Upper lobe of left lung (tissue), 6 donors: ENCODE measurements around the gene DDX10. TPM values are rescaled to one million over a fixed set of nuclear protein-coding genes. Genes with fewer than 3 reads are reported as not detected.
A peak's percentile ranks its signal among the peaks of the same experiment; 100 is the strongest.

Source experiments
- ATAC-seq, 2 donors: fragments of 200-7000 bp; cut with Tn5 transposase; one replicate each; pipeline ENCODE4 v1.9.1; 2022; ENCODE audit warnings: mild to moderate bottlenecking in 2 of 2, moderate library complexity in 2 of 2; ENCODE audit not compliant: low FRiP score in 2 of 2
- DNase-seq, 2 donors: peaks; one replicate each; pipeline ENCODE4 v3.0.0-alpha.2; 2019 to 2020
- H3K27ac ChIP-seq, 4 donors: fragments of 200-600 bp; sonication (generic); one replicate each; pipeline ENCODE4 v1.5.1; 2016 to 2019
- H3K27me3 ChIP-seq, 4 donors: fragments of 200-600 bp; sonication (generic); one replicate each; pipeline ENCODE4 v1.5.1; 2017 to 2019
- H3K36me3 ChIP-seq, 4 donors: fragments of 200-600 bp; sonication (generic); one replicate each; pipeline ENCODE4 v1.5.1; 2016 to 2019
- H3K4me1 ChIP-seq, 4 donors: fragments of 200-600 bp; sonication (generic); one replicate each; pipeline ENCODE4 v1.5.1; 2018 to 2019
- H3K4me3 ChIP-seq, 4 donors: fragments of 200-600 bp; sonication (generic); one replicate each; pipeline ENCODE4 v1.5.1; 2017 to 2019; ENCODE audit warnings: mild to moderate bottlenecking in 2 of 4, moderate library complexity in 1 of 4
- H3K9me3 ChIP-seq, 4 donors: fragments of 200-600 bp; sonication (generic); one replicate each; pipeline ENCODE4 v1.5.1; 2018 to 2019
- EP300 ChIP-seq, 4 donors: sonication (generic); formaldehyde crosslinking; IDR thresholded peaks; one replicate each; pipeline ENCODE4 v1.5.1; 2017; ENCODE audit warnings: antibody characterized with exemption in 4 of 4, control low read depth in 2 of 4
- POLR2A ChIP-seq, 4 donors: fragments of 450-650 bp; IDR thresholded peaks; one replicate each; pipeline ENCODE4 v1.5.1; 2016 to 2017; ENCODE audit warnings: antibody characterized with exemption in 4 of 4, mild to moderate bottlenecking in 2 of 4
- POLR2AphosphoS5 ChIP-seq, 2 donors: sonication (generic); formaldehyde crosslinking; IDR thresholded peaks; one replicate each; pipeline ENCODE4 v1.5.1; 2017; ENCODE audit warnings: antibody characterized with exemption in 2 of 2
- WGBS, 2 donors: methylation state at CpG; one replicate each; pipeline ENCODE4 v1.1.5; 2017 to 2018; 5-methylcytosine and 5-hydroxymethylcytosine counted together
- total RNA-seq, 6 donors: library from RNA; depleted of rRNA in 4 of 6; stranded (reverse); fragments of >200 nt in 4 of 6; gene quantifications; one replicate each; pipeline versions ENCODE4 v1.1.0 to v1.2.1, GENCODE V29; 2016 to 2021
- TF ChIP-seq, protein P1 (sequence below), 6 experiments: fragments of 450-650 bp in 4 of 6; fragments of 200-600 bp in 2 of 6; sonication (generic) in 2 of 6; IDR thresholded peaks; one replicate each; pipeline ENCODE4 v1.5.1; 2016 to 2019; ENCODE audit warnings: antibody characterized with exemption in 6 of 6
- donor health status: DM: no; HTN: no; CAD: no; lungs with moderate emphysema.
- donor health status: DM: no; HTN: yes; CAD: no; lungs with severe emphysema.

DDX10 gene
- total RNA-seq, 6 donors from 2014 or later = 9.0 to 25.2 (median 17.4) TPM

DNA sequence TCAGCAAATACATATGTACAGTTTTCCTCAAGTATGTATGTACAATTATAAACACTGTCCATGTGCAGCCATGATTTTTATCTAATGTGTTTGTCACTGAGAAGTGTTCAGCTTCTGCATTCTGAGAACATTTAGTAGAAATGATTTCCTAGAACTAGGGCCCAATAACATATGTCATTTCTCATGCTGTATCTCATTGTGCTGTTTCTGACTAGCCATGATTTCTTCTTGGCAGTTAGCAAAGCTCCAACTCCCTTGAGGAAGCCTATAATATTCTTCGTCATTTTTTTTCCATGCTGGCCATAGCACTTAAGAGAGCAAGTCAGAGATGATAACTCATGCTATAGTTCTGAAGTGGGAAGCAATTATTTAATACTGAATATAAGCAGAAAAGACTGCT, 187.8 kb downstream of the DDX10 start:
- DNase-seq (no peak), ATAC-seq (no peak)
- no peaks in the 10 kb centered on the region for H3K27me3 ChIP-seq
- H3K4me1 ChIP-seq = peaks cover 0 to 9% (median 7%) of the 10 kb centered on the region in 4 donors
- WGBS, 2 donors = 85 to 86% methylated on average over 1 of the region's 1 CpG
- no peaks in the 10 kb centered on the region for H3K36me3 ChIP-seq
- no peak for TF ChIP-seq POLR2A (IDR thresholded peaks at IDR 0.05)
- TF ChIP-seq, protein P1, sequence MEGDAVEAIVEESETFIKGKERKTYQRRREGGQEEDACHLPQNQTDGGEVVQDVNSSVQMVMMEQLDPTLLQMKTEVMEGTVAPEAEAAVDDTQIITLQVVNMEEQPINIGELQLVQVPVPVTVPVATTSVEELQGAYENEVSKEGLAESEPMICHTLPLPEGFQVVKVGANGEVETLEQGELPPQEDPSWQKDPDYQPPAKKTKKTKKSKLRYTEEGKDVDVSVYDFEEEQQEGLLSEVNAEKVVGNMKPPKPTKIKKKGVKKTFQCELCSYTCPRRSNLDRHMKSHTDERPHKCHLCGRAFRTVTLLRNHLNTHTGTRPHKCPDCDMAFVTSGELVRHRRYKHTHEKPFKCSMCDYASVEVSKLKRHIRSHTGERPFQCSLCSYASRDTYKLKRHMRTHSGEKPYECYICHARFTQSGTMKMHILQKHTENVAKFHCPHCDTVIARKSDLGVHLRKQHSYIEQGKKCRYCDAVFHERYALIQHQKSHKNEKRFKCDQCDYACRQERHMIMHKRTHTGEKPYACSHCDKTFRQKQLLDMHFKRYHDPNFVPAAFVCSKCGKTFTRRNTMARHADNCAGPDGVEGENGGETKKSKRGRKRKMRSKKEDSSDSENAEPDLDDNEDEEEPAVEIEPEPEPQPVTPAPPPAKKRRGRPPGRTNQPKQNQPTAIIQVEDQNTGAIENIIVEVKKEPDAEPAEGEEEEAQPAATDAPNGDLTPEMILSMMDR (IDR thresholded peaks at IDR 0.05) = no peak
- no peak for TF ChIP-seq POLR2AphosphoS5 (IDR thresholded peaks at IDR 0.05)
- no peak for TF ChIP-seq EP300 (IDR thresholded peaks at IDR 0.05)
- H3K9me3 ChIP-seq = no peaks in the 10 kb centered on the region
- H3K27ac ChIP-seq = no peak overlapping the region
- no peak overlapping the region for H3K4me3 ChIP-seq

DNA sequence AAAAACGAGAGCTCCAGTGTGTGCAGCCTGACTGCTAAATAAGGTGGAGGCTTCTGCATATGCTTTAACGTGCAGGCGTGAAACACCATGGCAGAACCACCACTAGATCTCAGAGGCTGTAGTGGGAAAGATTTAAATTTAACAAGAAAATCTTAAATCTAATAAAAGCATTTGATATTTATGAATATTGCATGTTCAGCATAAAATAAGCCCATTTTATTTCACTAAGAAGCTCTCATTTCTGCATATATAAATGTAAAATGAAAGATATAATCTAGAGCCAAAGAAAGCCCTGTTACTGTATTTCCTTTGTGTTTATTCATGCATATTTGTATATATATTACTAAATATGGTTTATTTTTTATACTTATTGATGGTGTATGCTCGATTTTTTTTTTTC, 188.3 kb downstream of the DDX10 start:
- H3K27me3 ChIP-seq = no peaks in the 10 kb centered on the region
- ATAC-seq = no peak
- 80 to 84% methylated on average over 4 of the region's 4 CpGs for WGBS, 2 donors
- H3K4me1 ChIP-seq = peaks cover 0 to 9% (median 7%) of the 10 kb centered on the region in 4 donors
- no peaks in the 10 kb centered on the region for H3K9me3 ChIP-seq
- H3K27ac ChIP-seq = no peak overlapping the region
- no peak for DNase-seq
- H3K36me3 ChIP-seq = no peaks in the 10 kb centered on the region
- H3K4me3 ChIP-seq = no peak overlapping the region
- TF ChIP-seq EP300 (IDR thresholded peaks at IDR 0.05) (no peak), POLR2AphosphoS5 (IDR thresholded peaks at IDR 0.05) (no peak), POLR2A (IDR thresholded peaks at IDR 0.05) (no peak)
- TF ChIP-seq, protein P1 (IDR thresholded peaks at IDR 0.05) = no peak

DNA sequence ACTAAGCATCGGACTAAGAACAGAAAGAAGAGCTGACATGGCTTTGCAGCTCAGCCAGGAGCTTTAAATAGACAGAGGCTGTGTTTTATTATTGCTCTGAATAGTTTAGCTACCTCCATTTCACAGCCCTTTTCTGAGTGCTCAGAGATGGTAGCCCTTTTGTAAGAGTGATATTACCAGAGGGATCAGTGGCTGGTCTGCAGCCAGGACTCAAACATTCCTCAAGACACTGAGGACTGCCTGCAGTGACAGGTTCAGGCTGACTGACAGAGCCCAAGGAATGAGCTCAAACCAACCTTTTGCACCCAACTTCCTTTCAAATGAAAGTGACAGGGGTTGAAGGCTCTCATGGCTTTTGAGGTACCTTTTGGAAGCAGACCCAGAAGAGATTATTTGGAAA, 189.0 kb downstream of the DDX10 start:
- ATAC-seq (no peak), DNase-seq (no peak)
- peak overlapping the region in 2 of 4 donors; percentile 6 to 44 for H3K27ac ChIP-seq
- no peaks in the 10 kb centered on the region for H3K9me3 ChIP-seq
- 33% methylated on average over 1 of the region's 1 CpG for WGBS, 2 donors
- TF ChIP-seq POLR2AphosphoS5 (IDR thresholded peaks at IDR 0.05) = no peak
- no peak for TF ChIP-seq POLR2A (IDR thresholded peaks at IDR 0.05)
- no peak for TF ChIP-seq EP300 (IDR thresholded peaks at IDR 0.05)
- TF ChIP-seq, protein P1 (IDR thresholded peaks at IDR 0.05) = no peak
- no peaks in the 10 kb centered on the region for H3K36me3 ChIP-seq
- H3K27me3 ChIP-seq = no peaks in the 10 kb centered on the region
- H3K4me3 ChIP-seq = peak overlapping the region in 1 of 4 donors; percentile 15
- H3K4me1 ChIP-seq = peaks cover 0 to 9% (median 7%) of the 10 kb centered on the region in 4 donors

DNA sequence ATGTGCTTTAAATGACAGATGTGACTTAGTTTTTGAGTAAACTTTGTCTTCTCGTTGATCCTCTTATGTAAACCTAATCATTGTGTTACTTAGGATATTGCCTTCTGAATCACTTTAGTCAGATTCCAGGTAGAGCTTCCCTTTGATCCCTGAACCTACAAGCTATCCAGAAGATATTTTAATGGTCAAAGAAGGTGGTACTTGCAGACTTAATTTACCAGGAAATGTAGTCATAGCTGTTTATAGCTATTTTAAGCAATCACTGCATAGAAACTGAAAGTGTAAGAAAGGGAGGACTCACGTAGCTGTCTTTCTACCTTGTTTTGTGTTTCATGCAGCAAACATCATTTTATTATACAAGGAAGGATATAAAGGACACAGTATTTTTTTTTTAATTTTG, 189.5 kb downstream of the DDX10 start:
- H3K27me3 ChIP-seq = no peaks in the 10 kb centered on the region
- no peak for DNase-seq
- peak overlapping the region in 2 of 4 donors; percentile 4 to 15 for H3K4me3 ChIP-seq
- peak overlapping the region in 3 of 4 donors; percentile 6 to 44 (median 6) for H3K27ac ChIP-seq
- peaks cover 0 to 9% (median 7%) of the 10 kb centered on the region in 4 donors for H3K4me1 ChIP-seq
- ATAC-seq = no peak
- no peaks in the 10 kb centered on the region for H3K9me3 ChIP-seq
- TF ChIP-seq EP300 (IDR thresholded peaks at IDR 0.05) (no peak), POLR2AphosphoS5 (IDR thresholded peaks at IDR 0.05) (no peak), POLR2A (IDR thresholded peaks at IDR 0.05) (no peak)
- TF ChIP-seq, protein P1 (IDR thresholded peaks at IDR 0.05) = no peak
- 41 to 54% methylated on average over 2 of the region's 2 CpGs for WGBS, 2 donors
- no peaks in the 10 kb centered on the region for H3K36me3 ChIP-seq

DNA sequence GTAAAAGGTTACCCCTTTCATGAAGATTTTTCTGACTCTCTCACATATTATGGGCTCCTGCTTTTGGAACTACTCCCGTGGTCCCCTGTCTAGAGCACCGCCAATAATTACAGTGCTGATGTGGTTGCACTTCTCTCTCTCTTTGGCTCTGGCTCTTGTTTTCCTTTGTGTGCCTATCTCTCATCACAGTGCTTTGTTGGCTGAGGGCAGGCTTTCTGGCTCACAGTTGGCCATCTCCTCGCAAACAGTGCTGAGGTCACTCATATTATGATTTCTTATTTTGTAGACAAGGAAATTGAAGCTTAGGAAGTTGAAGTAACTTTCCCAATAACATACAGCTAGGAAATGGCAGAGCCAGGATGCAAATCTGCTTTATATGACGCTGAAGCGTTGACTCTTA, 192.5 kb downstream of the DDX10 start:
- Histone ChIP-seq H3K27me3 (no peaks in the 10 kb centered on the region), H3K9me3 (no peaks in the 10 kb centered on the region), H3K4me3 (no peak overlapping the region), H3K4me1 (peaks cover 0 to 9% (median 7%) of the 10 kb centered on the region in 4 donors), H3K36me3 (no peaks in the 10 kb centered on the region), H3K27ac (no peak overlapping the region)
- DNase-seq = no peak
- TF ChIP-seq POLR2A (IDR thresholded peaks at IDR 0.05) (no peak), POLR2AphosphoS5 (IDR thresholded peaks at IDR 0.05) (no peak), EP300 (IDR thresholded peaks at IDR 0.05) (no peak)
- TF ChIP-seq, protein P1 (IDR thresholded peaks at IDR 0.05) = no peak
- peak in 1 of 2 donors; percentile 24 for ATAC-seq
- WGBS, 2 donors = 69 to 88% methylated on average over 5 of the region's 5 CpGs
